Activated naive CD4-positive, alpha-beta T cell (primary cell): ENCODE results near the gene SRMS.
A peak's percentile ranks its signal among the peaks of the same experiment; 100 is the strongest.
"Not testable (repeated sequence)": the region's sequence is repeated elsewhere in the genome, so short reads cannot be mapped to it uniquely, and the experiment has no call there.

Source experiments
- DNase-seq, 4 experiments: peaks; one replicate each; lab custom pipeline; 2025; lab: John Stamatoyannopoulos, UW

SRMS gene

DNA sequence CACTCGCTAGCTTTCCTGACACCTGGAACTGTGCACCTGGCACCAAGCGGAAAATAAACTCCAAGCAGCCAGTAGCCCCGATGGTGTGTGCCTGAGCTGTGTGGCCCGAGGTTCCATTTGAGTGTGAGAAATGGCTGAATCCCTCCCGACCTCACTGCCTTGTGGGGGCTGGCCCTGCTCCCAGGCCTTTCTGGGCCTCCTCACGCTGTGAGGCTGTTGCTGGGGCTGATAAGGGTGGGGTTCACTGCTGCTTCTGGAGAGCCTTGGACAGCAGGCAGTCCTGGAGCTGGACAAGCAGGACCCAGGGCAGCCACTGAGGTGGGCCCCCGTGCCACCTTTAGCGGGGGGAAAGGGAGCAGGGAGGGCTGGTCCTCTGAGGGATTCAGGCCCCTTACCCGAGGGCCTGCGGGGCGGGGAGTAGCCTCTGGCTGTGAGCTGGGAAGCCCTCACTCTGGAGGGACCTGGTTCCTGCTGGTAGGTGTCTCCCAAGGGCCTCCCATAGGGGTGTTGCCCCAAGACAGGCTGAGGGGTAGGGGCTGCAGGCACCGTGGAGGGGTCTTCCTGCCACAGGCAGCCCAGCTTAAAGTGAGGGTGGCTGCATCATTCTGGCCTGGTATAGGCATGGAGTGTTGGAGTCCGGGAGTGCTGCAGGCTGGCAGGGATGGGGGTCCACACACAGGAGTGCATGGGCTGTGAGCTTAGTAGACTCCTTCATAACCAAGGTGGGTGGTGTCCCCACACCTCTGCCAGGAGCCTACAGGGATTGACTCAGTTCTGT is 25.3 kb downstream of the SRMS start:
- no peak for DNase-seq

DNA sequence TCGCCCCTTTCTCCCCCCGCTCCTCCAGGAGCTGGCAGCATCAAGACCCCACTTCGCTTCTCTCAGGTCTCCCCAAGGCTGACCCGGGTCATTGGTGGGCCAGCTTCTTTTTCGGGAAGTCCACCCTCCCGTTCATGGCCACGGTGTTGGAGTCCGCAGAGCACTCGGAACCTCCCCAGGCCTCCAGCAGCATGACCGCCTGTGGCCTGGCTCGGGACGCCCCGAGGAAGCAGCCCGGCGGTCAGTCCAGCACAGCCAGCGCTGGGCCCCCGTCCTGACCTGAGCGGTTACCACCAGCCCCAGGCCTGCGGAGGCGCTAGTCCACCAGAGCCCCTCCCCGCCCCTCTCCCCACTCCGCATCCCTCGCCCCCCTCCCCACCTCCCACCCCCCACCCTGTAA is 25.9 kb downstream of the SRMS start:
- DNase-seq = no peak

DNA sequence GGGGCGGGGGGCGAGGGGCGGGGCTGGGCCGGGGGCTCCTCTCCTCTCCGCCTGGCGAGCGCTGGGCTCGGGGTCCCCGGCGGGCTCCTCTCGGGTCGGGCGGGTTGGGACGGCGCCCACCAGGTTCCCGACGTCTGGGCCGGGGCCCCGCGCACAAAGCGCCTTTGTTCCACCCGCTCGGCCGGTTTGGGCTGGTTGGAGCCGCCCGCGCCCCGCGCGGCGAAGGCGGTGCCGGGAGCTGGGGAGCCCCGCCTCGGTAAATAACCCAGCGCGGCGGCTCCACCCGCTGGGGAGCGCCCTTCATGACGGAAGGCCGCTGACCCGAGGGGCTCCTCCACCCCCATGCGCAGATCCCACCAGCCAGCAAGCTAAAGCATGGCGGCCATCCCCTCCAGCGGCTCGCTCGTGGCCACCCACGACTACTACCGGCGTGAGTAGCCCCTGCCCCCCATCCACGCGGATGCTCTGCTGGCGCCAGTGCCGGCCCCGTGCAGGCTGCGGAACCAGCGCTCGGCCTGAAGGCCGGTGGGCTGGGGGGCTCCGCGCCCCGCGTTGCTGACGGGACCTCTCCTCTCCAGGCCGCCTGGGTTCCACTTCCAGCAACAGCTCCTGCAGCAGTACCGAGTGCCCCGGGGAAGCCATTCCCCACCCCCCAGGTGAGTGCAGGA is 26.5 kb downstream of the SRMS start:
- DNase-seq = peak; percentile 33 to 75 (median 48)

DNA sequence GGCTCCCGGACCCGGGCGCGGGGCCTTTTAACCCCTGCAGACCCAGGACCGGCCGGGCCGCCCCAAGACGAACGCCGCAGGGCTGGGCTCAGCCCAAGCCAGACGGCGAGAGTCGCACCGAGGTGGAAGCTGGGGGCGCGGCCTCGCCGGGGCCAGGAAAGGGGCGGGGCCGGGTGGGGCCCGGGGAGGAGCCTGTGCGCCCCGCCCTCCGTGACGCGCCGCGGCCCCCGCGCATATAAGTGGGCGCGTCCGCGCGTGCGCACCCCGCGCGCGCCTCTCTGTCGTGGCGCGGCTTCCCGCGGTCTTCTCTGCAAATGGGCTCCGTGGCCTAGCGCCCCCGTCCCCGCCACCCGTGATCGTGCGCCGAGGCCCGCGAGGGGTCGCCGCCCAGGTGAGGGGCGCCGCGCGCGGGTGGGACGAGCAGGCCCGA is 27.0 kb downstream of the SRMS start, which contains the start of gene PPDPF:
Gene PPDPF (plus strand): TSS at position 262 of the 430 bp plus-strand sequence. CDS start 544 bp downstream, outside the sequence.
- DNase-seq = peak; percentile 60 to 86 (median 72)

DNA sequence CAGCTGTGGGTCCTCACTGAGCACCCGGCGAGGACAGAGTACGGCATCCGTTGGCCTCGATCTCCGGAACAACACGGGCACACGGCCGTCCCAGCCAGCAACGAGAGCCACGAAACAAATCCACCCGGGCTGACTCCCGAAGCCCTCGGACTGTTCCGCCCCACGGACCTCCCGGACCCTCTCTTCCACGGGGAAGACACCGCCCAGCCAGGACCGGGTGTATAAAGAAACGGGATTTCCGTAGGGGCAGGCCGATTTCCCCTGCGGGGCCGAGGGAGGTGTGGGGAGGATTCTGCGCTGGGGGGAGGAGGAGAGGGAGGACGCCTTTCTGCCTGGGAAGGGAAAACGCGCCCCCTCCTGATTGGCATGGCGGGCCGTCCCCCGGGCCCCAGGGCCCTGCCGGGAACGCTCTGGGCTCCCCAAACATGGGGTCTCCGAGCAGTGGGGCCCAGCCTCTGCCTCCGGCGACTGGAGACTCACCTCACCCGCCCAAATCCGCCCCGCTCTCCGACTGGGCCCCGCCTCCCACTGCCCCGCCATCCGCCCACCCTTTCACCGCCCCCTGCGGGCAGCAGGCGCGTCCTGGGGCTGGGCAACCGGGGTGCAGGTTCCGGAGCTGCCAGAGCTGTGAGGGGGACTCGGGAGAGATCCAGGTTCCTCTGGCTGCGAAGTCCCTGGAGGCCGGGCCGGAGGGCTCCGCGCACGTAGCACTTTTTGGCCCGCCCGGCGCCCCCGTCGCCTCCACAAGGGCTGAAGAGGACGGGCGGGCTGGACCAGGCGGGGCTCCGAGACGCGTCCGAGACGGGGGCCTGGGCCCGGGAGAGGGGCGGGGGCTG is 27.7 kb downstream of the SRMS start:
- DNase-seq = peak in 2 of 4 experiments; percentile 44 to 58

DNA sequence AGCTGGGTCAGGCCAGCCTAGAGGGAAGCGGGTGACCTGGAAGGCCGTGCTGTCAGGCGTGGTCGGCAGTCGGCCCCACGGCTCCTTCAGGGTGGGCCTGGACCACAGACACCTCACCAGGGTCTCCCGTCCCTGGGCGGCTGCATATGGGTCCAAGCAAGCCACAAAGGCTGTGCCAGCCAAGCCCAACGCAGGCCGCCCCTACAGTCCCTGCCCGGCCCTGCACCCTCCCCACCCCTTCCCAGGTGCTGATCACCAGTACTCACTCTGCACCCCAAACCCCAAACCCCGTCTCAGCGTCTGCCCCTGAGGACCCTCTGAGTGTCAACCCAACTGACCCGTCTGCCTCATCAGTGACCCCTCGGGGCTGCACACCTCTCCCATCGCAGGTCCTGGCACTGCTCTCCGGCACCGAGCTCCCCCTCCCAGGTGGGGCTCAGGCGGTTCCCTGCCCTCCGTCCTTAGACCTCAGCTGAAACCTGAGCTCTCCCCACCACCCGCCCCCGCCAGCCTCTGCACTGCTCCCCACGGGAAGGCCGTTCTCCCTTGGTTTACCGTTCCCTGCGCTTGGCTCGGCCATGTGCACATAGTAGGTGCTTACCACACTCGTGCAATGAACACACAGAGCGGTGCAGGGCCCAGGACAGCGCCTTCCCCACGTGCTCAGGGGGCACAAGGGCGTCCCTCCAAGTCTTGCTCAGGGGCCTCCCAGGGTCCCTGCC is 28.4 kb downstream of the SRMS start:
- DNase-seq = no peak

DNA sequence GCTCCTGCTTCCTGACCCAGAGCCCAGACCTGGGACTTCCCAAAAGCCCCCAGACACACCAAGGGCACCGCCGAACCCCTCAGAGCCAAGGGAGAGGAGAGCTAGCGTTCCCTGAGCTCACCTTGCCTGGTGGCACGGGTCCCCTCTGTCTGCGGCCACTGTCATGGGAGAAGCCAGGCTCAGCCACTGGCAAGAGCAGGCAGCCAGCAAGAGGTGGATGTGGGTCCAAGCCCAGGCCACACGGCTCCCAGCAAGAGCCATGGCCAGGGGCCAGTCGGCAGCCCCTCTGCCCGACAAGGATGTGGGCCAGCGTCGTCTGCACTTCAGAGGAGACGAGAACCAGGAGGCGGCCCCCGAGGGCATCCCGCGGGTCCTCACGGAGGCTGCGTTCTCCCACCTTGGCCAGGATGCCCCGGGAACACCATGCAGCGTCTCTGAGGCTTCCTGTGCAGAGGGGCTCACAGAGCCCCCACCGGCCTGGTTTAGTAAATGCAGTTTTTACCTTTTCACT is 29.1 kb downstream of the SRMS start:
- DNase-seq = no peak

DNA sequence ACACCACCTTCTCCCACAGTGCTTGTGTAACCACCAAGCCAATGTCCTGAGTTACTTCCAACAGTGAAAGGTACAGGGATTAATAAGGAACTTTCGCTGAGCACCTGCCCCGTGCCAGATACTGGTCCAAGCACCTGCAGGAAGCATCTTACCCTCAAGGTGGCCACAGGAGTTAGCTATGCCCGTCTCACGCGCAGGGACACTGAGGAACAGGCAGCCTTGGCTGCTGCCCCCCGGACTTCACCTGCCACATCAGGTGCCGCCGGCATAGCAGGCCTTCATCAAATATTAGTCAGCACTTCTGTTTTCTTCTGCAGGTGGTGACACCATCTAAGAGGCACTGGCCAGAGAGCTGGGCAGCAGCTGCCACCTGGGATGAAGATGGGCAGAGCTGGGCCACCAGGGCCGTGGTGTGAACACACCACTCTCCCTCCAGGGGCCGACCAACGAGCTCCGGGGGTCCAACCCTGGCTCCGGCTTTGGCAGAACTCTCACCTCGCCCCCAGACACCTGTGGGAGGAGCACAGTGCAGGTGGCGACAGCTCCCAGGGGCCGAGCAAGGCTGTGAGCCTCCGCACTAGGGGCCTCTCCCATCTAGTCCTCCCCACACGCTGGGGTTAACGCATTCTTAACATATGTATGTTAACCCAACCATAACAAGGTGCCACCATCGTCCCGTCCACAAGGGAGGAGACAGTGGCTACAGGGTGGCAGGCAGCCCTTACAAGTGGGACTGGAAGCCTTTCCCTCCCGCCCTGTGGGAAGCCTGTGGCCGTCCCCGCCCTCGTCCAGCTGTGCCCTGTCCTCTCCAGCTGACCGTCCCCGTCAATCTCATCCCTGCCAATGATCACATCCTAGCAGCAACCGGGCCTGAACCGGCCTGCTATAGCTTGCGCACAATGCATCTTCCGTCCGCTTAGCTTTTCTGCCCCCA is 29.9 kb downstream of the SRMS start:
- DNase-seq = no peak

DNA sequence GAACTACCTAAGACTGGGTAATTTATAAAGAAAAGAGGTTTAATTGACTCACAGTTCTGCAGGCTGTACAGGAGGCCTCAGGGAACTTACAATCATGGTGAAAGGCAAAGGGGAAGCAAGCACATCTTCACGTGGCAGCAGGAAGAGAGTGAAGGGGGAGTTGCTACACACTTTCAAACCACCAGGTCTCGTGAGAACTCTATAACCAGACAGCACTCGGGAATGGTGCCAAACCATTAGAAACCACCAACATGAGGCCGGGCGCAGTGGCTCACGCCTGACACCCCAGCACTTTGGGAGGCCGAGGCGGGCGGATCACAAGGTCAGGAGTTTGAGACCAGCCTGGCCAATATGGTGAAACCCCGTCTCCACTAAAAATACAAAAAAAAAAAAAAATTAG is 33.0 kb downstream of the SRMS start:
- DNase-seq = not testable (repeated sequence)

DNA sequence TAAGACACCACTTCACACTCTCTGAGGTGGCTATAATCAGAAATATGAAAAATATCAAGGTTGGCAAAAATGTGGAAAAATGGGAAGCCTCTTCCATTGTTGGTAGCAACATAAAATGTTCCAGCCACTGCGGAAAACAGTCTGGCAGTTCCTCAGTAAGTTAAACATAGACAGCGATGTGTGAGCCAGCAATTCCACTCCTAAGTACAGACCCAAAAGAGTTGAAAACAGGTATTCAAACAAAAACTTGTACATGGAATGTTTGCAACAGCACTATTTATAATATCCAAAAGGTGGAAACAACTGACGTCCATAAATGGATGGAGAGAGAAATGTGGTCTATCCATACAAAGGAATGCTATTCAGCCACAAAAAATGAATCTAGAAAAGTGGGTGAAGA is 34.3 kb downstream of the SRMS start:
- no peak for DNase-seq

DNA sequence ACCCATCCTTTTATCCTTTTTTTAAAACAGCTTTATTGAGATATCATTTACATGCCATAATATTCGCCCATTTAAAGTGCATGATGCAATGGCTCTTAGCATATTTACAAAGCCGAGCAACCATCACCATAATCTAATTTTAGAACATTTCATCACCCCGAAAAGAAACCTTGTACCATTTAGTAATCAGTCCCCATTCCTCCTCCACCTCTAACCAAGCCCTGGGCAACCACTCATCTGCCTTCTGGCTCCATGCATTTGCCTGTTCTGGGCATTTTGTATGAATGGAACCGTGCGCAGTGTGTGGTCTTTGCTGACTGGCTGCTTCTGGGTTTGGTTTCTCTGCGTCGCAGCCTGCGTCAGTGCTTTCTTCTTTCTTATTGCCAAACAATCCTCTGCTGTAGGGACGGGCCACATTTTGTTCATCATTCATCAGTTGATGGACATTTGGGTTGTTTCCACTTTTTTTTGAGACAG is 38.4 kb downstream of the SRMS start:
- no peak for DNase-seq

DNA sequence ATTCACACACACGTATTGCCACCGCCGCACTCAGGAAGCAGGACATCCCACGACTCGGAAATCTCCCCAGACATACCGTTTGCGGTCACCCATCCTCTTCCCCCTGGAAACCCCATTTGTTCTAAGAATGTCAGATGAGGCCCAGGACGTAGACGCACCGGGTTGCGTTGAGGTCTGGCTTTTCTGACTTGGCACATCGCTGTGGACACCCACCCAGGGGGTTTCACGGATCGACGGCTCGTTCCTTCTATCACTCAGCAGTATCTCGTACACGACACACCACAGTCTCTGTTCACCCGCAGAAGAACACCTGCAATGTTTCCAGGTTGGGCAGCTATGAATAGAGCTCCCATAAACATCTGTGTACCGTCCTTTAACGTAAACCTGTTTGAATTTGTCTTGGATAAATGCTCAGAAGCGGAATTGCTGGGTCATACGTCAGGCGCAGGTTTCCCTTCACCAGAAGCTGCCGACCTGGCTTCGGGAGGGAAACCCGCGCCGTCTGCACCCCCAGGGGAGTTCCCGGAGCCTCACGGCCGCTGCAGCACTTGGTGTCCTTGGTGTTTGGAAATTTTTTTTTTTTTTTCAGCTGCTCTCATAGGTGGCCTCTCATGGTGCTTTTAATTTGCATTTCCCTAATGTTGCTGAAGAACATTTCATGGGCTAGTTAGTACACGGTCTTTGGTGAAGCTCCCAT is 39.3 kb downstream of the SRMS start:
- no peak for DNase-seq

DNA sequence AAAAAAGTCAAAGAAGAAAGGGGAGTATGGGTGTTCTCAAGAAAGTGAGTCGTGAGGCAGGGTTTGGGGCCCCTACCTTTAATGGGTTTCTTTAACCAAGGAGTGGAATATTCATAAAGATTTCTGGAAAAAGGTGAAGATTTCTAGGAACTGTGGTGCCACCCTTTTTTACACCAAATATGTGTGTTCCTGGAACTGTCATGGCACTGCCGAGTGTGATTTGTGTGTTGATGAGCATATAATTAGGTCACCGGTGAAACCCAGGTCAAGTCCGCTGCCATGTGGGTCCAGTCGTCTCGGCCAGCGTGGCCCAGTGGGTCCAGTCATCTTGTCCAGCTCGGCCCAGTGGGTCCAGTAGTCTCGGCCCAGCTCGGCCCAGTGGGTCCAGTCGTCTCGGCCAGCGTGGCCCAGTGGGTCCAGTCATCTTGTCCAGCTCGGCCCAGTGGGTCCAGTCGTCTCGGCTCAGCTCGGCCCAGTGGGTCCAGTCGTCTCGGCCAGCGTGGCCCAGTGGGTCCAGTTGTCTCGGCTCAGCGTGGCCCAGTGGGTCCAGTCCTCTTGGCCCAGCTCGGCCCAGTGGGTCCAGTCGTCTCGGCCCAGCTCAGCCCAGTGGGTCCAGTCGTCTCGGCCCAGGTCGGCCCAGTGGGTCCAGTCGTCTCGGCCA is 40.3 kb downstream of the SRMS start:
- DNase-seq = no peak

DNA sequence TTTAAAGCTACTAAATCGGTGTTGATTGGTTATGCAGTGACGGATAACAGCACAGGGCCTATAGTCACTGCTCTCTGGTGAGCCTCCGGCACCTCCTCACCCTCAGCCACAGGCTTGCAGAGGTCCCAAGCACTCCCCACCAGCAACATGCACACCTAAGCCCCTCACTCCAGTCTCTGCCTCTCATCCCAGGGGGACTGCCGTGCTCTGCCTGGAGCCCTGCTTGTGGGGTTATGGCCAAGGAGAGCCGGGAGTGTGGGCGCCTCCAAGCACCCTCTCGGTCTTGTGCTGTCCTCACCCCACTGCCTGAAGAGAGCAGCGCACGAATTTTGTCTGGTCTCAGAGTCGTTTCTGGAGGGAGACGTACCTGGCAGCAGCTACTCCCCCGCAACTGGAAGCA is 41.8 kb downstream of the SRMS start:
- DNase-seq = no peak

DNA sequence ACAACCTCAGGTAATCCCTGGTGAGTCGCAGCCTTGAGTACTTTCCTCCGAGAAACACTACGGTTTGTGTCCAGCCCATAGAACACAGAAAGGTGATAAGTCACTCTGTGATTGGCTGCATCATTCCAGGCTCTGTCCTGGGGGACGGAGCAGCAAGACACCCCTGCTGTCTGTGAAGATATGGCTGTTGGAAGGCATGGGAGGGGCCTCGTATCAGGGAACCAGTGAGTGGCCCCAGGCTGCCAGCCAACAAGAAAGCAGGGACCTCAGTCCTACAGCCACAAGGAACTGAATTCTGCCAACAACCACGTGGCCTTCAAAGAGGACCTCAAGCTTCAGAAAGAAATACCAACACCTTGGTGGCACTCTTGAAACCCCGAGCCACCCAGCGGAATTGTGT is 42.3 kb downstream of the SRMS start:
- DNase-seq = no peak

DNA sequence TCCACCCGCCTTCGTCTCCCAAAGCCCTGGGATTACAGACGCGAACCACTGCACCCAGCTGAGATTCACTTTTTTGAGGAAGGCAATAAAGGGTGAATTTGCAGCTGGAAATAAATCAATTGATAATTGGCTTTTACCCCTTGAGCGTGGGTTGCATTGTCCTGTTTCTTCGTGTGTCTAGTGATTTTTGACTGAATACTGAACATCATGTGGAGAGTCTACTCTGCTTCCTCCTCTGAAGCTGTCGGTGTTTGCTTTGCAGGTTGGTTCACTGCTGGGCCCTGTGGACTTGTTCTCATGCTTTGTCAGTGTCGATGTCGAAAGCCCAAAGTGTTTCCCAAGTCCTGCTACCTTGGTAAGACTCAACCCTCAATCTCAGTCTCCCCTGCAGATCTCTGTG is 42.9 kb downstream of the SRMS start:
- DNase-seq = no peak

DNA sequence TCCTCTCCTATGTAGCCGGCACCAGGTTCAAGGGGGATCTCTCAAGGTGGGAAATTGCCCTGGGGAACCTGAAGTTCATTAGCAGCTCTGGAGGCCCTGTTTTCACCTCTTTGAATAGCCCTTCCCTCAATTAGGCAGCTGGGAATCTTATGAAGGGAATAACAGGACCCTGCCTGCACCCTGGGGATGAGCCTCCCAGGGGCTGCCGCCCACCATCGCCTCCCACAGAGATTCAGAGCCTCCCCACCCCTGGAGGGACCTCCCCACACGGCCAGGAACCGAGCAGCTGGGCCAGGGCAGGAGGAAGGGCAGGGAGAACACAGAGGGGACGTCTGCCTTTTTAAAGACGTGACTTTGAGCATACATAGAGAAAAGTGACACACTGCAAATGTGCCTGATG is 44.0 kb downstream of the SRMS start:
- no peak for DNase-seq

DNA sequence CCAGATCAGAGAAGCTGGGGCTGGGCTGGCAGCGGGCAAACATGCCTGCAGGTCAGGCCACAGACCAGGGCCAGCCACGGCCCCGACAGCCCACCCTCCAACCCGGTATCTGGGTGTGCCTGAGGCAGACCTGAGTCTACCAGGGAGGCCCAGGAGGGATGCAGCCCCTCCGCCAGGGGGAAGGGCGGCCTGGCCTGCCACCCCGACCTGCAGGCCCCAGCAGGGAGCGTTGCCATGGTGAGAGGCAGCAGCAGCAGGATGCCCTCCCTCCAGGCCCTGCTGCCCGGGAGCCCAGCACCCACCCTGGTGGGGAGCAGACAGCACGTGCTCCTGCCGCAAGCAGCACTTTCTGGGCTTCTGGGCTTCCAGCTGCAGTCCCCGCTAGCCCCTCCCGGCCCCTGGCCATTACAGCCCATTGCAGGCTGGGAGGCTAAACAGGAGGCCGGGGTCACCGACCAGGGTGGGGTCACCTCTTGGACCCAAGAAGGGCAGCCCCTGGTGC is 44.8 kb downstream of the SRMS start:
- no peak for DNase-seq
